GM19099 (cell line): ENCODE data around the gene RXFP2.

Experiments used
- POLR2A ChIP-seq: IDR thresholded peaks from 3 replicates; pipeline ENCODE4 v1.6.1; 2011; ENCODE audit warnings: low read depth; ENCODE audit not compliant: insufficient read length; ENCODE audit errors: extremely low read depth

The RXFP2 gene

DNA sequence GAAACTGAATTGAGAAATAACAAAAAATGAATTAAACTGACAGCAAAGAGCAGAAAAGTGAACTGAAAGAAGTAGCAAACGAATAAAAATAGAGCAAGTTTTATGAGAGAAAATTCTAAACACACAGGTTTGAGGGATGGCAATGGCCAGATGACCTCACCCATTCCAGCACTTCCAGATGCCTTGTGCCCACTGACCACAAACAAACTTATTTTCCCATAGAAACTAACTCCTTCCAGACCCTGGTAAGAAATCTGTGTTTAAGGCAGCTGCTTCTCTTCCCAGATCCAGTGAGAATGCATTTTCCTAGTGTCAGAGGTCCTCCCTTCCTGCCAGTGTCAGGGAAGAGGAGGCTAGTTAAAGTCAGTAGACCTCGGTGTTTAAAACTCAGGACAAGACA, 51.7 kb downstream of the RXFP2 start:
- TF ChIP-seq POLR2A = no peak

DNA sequence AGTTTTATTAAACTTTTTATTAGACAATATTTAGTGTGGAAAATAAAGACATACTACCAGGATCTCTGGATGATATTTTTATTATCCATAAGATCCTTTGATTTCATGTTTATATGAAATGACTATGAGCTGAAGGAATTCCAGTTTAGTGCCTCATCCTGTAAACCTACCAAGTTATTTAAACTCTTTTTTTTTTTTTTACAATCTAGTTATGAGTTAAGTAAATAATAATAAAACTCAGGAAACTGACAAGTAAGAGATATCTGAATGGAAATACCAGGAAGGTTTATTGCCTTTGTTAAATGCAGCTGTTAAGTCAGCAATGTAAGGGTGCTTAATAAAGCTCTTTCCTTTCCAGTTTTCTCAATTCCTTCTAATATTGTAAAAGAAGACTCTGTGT, 53.9 kb downstream of the RXFP2 start:
- TF ChIP-seq POLR2A = no peak

DNA sequence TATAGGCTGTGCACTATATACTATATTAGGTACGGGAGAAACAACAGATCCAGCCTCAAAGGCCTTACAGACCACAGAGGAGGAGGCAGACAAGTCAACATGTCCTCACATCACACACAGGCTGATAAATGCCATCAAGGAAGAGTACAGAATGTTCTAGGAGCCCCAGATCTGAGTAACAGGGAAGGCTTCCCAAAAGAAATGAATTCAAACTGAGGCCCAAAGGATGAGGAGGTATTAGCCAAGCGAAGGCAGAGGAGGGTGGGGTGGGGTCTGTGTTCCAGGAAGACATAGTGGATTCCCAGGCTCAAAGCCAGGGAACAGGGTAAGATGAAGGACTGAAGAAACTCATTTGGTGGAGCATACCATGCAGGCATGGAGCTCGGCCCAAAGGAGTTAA, 55.1 kb downstream of the RXFP2 start:
- TF ChIP-seq POLR2A = no peak

DNA sequence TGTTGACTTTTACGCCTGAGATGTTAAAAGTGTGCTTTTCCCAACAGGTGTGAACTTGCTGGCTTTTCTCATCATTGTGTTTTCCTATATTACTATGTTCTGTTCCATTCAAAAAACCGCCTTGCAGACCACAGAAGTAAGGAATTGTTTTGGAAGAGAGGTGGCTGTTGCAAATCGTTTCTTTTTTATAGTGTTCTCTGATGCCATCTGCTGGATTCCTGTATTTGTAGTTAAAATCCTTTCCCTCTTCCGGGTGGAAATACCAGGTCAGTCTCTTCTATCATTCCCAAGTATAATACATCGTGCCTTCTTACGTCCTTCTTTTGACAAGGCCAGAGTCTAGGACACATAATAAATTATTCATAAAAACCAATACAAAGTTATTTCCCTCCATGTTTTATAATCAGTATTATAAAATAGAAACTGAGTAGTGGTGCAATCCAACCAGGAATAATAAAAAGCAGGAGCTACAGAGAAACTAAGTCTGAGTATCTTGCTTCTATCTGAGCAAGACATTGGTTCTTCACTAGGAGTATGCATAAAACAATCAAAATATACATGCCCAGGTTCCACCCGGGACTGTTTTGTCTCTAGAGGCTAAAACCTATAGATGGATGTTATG, 57.9 kb downstream of the RXFP2 start:
- TF ChIP-seq POLR2A = no peak

DNA sequence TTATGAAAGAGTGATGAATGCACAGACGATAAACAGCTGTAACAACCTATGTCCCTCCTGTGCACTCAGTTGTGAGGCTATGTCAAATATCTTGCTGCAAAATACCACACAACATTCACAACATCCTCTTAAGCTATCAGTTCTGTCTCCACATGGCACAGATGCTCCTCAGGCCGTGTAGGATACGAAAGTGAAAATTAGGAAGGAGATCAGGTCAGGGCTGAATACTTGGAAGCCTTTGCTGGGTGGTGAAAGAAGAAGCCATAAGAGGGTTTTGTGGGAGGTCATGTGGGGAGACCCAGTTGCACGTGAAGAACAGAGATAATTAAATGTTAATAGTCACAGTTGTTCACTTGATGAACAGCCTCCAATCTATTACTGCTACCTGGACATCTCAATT, 58.9 kb downstream of the RXFP2 start:
- no peak for TF ChIP-seq POLR2A

DNA sequence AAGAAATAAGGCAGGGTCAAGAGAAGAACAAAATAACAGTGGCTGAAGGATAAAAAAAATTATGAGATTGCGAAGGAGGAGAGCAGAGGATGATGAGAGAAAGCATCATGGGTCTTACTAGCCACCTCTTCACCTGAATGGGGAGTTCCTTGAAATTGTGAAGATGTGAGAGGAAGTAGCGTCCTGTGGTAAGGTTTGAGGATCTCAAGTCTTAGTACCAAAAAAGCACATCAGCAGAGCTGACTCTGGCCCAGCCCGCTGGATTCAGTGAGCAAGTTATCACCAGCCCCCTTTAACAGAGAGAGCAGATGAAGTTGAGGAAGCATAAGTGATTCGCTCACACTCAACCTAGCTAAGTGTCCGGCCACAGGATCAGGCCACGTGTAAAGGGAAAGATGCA, 61.8 kb downstream of the RXFP2 start:
- no peak for TF ChIP-seq POLR2A

DNA sequence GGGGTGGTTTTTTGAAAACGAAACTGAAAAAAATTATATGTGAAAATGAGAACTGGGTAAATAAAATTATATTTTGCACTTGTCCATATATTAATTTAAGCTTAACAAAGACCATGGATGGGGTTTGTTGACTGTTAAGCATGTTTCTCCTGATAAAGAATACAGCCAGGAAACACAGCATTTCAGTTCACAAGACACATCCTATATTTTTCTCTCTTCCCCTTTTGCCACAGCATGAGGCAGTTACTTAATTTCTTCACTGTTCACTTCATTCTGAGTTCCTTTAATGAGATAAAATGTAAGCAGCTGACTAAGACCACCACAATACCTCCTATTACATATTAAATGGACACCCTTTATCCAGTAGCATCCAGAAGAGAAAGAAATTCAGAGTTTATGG, 64.0 kb downstream of the RXFP2 start:
- TF ChIP-seq POLR2A = no peak

DNA sequence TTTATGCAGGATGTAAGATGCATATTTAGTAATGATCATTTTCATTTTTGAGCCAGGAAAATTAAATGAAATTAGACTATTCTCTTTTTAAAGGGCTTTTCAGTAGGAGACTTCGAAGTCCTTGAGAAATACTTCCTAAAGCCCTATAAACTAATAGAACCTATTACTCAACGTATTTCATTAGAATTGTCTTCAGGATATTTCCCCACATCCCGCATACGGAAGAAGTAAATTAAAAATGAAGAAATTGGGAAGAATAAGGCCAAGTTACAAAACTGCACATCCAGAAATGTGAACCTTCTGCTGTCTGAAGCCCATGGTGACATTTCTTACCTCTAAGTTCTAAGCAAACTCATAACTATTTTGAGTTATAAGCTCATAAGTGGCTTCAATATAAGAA, 66.5 kb downstream of the RXFP2 start:
- no peak for TF ChIP-seq POLR2A

DNA sequence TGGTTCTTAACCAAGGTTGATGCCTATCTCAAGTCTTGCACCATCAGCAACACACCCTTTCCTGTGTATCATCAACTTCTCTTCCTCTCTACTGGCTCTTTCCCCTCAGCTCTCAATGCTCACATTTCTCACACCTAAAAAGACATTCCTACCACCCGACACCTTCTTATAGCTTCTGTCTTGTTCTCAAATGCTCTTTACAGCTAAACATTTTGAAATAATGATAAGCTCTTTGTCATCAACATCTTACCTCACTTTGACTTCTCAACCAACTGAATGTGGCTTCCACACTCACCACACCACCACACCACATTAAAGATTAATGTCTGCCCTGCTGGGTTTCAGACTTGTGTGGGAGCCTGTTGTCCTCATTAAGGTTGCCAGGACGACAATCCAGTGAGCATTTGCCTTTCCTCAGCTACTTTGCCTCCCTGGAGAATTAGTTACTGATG, 67.8 kb downstream of the RXFP2 start:
- no peak for TF ChIP-seq POLR2A

DNA sequence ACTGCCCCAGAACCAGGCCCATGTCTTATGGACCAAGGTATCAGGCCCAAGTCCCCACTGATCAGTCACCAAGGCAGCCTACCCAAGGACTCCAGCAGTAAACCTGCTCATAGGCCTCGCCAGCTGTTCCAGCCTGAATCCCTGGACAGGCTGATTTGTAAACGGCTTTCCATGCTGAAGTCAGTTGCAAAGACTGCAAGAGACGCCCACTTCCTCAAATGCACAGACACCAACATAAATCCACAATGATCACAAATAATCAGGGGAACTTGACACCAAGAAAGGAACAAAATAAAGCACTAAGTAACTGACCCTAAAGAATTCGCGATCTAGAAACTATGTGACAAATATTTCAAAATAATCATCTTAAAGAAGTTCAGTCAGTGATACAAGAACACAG, 75.2 kb downstream of the RXFP2 start:
- TF ChIP-seq POLR2A = no peak

DNA sequence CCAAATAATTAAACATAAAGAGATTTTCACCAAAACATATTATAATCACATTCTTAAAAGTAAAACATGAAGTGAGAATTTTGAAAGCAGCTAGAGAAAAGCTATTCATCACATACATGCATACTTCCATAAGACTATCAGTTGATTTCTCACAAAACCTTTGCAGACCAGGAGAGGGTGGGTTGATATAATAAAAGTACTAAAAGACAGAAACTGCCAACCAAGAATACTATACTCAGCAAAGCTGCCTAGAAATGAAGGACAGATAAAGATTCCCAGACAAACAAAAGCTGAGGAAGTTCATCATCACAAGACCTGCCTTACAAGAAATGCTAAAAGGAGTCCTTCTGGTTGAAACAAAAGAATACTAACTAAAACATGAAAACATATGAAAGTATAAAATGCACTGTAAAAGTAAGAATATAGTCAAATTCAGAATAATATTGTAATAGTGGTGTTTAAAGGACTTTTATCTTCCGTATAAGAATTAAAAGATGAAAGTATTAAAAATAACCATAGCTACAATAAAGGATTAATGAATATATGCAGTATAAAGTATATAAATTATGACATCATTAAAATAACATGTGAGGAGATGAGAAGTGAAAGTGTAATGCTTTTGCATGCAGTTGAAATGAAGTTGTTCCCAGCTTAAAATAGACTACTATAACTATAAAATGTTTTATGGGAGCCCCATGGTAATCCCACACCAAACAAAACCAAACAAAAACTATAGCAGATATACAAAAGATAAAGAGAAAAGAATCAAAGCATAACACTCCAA, 76.2 kb downstream of the RXFP2 start:
- TF ChIP-seq POLR2A = no peak

DNA sequence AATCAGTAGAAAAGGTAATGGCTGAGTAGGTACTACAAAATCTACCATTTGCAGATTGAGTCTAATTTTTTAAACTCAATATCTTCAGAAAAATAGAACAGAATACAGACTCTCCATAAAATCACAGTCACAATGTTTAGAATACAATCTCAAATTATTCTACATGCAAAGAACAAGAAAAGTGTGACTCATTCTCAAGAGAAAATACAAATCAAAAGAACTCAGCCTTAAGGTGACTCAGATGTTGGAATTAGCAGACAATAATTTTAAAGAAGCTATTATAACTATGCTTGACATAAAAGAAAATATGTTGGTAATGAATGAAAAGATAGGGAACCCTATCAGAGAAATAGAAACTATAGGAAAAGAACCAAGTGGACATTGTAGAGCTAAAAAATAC, 78.9 kb downstream of the RXFP2 start:
- TF ChIP-seq POLR2A = no peak

DNA sequence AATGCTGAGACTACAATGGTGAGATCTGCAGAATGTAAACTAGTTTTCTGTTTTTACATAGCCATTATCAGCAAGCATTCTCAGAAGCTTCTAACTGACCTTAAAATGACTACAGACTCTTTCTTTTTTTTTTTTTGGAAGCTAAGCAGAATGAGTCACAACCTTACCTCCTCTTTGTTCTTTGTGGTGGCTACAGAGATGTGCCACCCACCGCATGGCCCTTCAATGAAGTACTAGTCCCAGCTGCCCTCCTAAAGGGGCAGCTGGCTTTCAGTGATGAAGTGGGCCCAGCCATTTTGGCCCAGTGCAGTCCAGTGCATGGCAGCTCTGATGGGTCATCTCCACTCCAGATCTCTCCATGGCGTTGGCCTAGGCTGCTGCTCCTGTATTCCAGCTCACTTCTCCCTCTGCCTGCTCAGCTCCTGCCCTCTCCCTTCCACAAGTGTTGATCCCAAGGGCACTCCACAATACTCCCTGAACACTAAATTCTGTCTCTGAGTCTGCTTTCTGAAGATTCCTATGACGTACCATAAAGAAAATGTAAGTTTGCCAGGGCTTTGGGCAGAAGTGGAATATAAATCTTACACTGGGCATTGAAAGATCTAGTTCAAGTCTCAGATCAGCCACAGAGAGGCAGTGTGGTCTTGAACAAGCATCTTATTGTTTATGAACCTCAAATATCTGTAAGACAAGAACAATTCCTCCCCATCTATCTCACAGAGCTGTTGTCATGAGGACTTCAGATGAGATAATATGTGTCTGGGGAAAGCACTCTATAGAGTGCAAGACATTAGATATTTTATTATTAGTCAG, 85.6 kb downstream of the RXFP2 start:
- TF ChIP-seq POLR2A = no peak

DNA sequence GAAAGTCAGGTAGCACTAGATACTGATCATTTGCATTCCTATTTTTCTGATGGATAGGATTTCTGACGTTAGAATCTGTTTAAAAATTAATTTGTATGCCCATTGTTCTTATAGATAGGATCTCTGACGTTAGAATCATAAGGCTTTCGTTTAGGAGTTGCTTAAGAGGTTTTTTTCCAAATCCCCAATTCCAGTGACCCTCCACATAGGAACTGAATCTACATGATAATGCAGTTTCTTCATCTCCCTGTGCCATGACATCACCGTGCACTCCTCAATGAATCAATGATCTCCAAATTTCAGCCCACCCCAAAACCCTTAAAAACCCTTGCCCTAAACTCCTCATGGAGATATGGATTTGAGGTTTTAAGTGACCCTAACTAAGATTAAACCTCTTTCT, 87.2 kb downstream of the RXFP2 start:
- no peak for TF ChIP-seq POLR2A

DNA sequence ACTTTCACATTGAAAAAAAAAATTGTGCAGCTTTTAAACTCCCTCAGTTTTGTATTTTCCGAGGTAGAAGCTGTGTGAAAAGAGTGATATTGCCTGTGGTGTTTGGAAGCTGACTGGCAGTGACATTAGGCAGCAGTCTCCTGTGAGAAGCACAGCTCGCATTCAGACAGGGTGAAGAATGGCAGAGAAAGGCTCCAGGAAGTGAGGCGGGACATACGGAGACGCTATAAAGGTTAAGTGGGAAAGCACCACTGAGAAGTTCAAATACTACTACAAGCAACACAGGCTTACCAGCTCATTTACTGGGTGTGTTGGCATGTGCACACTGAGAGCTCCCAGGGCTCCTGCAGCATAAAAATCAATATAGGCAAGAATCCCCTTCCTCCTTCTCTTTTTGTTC, 88.4 kb downstream of the RXFP2 start:
- TF ChIP-seq POLR2A = no peak

DNA sequence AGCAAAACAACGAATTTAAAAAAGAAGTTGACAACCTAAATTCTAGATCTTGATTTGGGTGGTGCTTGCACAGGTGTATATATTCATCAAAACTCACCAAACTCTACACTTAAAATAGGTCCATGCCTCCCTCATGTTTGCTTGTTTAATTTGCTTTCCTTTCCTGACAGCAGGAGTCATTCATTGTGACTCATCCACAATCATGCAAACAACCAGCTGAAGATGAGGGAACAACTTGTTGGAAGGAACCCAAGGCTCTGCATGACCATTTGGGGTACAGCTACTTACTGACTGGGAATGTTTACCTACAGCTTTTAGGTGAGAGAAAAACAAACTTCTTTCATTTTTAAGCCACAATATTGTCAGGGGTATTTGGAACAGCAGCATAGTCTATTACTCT, 96.6 kb downstream of the RXFP2 start:
- TF ChIP-seq POLR2A = no peak
